Stimulated activated CD4-positive, alpha-beta T cell treated with anti-CD3 and anti-CD28 coated beads, Interleukin-1b, Interleukin-23, amount 100 ng/mL, for 1 hour (primary cell): ENCODE results near the gene COX7A2L.
A peak's percentile ranks its signal among the peaks of the same experiment; 100 is the strongest.
"Not testable (repeated sequence)": the region's sequence is repeated elsewhere in the genome, so short reads cannot be mapped to it uniquely, and the experiment has no call there.

Experiments used
- DNase-seq, 2 donors: peaks; one replicate each; pipeline ENCODE4 v3.0.0-alpha.2; 2020; ENCODE audit warnings: low read depth in 2 of 2

COX7A2L gene

DNA sequence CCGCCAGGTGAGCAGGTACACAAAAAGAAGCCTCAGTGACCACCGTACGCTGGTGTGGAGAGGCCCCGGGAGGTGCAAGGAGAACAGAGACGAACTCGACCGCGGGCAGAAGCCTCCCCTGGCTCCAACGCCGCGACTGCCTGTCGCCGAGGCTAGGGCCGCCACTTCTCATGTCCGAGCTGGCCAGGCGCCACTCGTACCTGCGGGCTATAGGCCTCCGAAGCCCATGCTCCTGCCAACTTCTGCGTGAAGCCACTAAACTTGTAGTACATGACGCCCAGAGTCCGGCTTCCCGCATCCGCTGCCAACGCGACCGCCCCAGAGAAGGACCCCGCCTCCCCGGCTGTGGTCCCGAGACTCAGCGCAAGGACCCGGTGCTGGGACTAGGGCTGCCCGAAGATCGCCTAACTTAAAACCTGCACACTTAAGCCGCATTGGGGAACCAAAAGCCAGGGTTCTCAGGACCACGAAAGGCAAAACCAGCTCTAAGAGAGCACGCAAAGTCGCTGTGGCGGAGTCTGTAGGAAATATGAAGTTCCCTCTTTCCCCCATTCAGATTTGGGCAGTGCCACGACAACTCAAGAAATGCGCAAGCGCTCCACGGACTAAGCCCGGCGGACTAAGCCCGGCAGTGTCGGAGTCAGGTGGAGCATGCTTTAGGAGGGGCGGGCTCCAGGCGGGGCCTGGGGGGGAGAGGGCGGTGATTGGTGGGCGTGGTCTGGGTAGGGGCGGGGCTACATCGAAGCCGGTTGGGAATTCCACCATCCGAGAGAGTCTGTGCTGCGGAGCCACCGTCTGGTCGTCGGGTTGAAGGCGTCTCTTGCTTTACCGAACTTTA, at the start of gene COX7A2L:
Gene COX7A2L (minus strand): TSS at position 328 of the 838 bp plus-strand sequence. CDS start 56 bp downstream, at position 272.
- DNase-seq = peak; percentile 93 to 95

DNA sequence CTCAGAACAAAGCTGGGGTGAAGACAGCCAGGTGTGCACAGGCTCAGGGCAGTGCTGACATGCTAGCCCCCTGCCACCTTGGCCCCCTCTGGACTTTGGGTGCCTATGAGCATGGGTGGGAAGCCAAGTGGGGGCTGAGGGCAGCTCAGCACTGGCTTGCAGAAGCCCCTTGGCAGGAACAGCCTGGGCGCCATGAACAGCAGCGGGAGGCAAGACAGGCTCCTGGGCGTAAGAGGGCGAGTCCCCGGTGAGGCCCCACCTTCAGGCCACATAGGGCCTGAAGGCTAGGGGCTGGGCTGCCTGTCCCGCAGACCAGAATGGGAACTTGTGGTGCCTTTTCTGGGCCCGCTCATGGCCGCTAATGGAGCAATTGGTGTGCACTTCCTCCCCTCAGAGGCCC, 47.0 kb upstream of the COX7A2L start:
- no peak for DNase-seq

DNA sequence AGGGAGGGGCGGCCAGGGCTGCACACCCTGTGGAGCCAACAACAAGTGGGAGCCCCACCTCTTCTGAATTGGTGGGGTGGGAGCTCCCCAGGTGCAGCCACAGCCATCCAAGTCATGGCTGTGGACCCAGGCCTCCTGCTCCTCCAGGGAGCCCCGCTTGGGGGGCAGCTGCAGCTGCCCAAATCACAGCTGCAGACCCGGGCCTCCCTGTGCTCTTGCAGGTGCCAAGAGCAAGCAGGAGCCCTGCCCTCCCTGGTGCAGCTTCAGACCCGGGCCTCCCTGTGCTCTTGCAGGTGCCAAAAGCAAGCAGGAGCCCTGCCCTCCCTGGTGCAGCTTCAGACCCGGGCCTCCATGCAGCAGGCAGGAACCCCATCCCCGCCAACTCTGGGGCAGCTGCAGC, 46.5 kb upstream of the COX7A2L start:
- DNase-seq = no peak

GRCh38 chr2:42404676-42405075, 43.7 kb upstream of the COX7A2L start:
- no peak for DNase-seq

- no peak for DNase-seq
Observed at GRCh38 chr2:42401773-42402172, 40.8 kb upstream of the COX7A2L start.

GRCh38 chr2:42398052-42398451, 37.0 kb upstream of the COX7A2L start:
- DNase-seq = not testable (repeated sequence)

DNA sequence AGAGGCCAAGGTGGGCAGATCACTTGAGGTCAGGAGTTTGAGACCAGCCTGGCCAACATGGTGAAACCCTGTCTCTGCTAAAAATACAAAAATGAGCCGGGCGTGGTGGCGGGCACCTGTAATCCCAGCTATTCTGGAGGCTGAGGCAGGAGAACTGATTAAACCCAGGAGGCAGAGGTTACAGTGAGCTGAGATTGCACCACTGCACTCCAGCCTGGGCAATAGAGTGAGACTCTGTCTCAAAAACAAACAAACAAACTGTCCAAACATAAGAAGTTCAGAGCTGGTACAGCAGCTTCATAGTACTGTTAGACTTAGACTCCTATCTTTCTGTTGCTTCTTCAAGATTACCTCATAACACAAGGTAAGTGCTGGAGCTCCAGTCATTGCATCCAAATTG, 32.3 kb upstream of the COX7A2L start:
- not testable (repeated sequence) for DNase-seq

GRCh38 chr2:42392191-42392590, 31.2 kb upstream of the COX7A2L start:
- DNase-seq = no peak

DNA sequence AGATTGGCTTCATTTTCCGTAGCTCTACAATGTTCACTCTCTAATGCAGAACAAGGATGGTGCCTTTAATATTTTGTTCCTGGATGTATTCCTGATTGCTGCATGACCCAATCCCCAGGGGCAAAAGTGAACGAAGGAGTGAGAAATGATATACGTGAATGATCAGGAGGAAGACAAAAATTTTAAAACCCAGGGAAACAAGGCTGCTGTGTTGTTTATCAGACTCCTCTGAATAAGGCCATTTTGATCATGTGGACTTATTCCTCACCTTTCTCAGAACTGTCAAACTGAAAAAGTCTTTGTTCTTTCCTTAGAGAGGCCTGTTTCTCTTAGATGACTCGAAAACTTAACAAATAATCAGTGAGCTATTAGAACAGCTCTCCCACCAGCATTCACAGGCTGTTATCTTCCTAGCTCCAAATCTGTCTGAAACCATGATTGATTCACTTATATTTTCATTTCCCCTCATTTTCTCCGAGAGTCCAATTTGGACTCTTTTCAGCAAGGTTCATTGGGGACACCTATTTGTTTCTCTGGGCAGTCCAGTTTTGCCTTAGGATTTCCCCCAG, 29.5 kb upstream of the COX7A2L start:
- no peak for DNase-seq

GRCh38 chr2:42386682-42387081, 25.7 kb upstream of the COX7A2L start:
- DNase-seq = no peak

DNA sequence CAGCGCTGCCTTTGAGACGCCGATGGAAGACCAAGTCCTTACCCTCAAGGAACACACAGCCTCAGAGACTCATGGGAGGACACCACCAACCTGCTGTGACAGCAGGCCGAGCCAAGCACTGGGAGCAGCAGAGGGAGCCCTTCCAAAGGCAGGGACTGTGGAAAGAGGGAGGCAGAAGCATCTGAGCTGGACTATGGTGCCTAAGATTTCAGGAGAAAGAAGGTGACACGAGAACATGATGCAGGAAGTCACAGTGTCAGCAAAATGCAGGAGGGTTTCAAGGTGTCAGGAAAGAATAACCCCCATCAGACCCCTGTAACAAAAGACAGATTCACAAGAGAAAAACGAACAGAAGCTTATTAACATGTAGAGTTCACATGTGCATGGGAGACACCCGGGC, 24.2 kb upstream of the COX7A2L start:
- DNase-seq = no peak

DNA sequence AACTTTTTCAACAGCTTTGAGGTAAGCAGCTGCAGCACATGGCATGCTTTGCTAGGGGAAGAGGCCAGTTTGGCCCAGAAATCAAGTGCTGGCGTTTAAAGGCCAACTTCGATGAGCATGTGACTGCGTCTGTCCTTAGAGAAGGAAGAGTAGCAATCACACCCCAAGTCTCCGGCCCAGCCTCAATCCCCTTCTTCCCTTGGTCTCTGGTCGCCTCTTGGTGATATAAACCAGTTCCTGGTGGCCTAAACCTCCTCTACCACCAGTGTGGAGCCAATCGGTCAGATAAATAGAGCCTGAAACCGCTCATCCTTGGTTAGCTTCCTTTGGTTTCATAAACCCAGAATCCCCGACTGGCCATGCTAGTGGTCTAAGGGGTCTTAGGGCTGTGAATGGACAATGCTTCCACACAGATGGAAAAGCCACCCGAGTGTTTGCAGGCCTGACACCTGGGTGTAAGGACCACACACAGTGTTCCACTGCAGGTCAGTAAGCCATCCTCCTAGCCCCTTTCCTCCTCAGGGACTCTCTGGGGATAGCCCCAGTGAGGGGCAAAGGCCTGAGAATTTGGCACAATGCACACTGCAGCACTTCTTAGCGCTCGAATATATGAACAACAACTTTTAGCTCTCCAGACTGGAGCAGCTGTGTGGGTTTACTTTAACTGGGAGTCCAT, 23.0 kb upstream of the COX7A2L start:
- DNase-seq = no peak

DNA sequence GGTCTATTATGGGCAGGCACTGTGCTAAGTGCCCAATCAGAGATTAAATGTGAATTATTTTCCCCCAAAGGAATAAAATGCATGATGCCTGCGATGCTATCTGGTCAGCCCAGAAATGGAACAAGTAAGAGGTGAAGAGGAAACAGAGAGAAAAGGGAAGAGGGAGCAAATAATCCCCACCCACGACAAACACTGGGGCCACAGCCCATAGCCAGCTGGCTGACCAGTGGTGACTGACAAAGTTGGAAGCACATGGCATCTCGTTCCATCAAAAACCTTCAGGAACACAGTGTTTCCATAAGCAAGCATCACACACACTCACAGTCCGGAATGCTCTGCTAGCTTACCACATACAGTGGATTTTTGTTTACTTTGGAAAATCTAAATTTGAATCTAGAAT, 21.1 kb upstream of the COX7A2L start:
- DNase-seq = no peak

GRCh38 chr2:42380026-42380425, 19.0 kb upstream of the COX7A2L start:
- not testable (repeated sequence) for DNase-seq

GRCh38 chr2:42378415-42378814, 17.4 kb upstream of the COX7A2L start:
- DNase-seq = no peak

DNA sequence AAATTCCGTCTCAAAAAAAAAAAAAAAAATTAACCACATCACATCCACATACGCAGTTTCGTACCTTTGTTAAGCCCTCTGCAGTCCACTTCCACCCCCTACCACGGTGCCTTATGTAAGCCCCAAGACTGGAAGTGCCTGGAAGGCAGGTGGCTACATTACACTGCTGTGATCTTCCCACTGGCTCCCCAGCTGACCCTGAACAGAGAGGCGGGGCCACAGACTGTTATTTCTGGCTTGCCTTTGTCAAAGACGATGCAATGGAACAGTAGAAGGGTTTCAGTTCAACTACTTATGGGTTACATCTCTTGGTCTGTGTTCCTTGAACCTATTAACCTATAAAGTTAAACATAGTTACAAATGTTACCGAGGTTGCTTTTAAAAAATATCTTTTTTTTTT, 15.7 kb upstream of the COX7A2L start:
- no peak for DNase-seq

DNA sequence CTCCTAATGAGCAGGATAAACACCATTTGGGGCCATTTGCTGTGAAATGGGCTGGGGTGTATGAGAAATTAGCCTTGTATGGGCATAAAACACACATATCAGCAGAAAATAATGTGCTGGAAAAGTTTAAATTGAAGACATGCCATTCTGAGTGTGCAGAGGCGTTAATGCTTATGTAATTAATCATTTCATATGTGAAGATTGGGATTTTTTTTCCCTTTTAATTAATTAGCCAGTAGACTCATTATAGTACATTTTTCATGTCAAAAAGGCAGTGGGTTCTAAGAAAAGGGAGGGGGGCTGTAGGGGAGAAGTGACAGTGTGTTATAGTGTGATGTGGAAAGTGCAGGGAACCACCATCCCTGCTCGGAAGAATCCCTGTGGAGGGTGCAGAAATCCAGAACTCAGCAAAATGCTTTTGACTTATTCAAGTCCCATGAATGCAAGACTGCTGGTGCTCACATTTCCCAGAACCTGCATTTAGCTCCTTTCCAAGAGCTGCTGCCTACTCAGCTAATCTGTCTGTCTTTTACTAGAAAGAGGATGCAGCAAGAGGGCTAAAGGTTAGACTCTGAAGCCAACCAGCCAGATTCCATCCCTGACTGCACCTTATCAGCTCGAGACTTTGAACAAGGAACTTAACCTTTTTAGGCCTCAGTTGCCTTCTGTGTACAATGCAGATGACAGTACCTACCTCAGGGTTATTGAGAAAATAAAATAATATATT, 11.6 kb upstream of the COX7A2L start:
- DNase-seq = no peak

DNA sequence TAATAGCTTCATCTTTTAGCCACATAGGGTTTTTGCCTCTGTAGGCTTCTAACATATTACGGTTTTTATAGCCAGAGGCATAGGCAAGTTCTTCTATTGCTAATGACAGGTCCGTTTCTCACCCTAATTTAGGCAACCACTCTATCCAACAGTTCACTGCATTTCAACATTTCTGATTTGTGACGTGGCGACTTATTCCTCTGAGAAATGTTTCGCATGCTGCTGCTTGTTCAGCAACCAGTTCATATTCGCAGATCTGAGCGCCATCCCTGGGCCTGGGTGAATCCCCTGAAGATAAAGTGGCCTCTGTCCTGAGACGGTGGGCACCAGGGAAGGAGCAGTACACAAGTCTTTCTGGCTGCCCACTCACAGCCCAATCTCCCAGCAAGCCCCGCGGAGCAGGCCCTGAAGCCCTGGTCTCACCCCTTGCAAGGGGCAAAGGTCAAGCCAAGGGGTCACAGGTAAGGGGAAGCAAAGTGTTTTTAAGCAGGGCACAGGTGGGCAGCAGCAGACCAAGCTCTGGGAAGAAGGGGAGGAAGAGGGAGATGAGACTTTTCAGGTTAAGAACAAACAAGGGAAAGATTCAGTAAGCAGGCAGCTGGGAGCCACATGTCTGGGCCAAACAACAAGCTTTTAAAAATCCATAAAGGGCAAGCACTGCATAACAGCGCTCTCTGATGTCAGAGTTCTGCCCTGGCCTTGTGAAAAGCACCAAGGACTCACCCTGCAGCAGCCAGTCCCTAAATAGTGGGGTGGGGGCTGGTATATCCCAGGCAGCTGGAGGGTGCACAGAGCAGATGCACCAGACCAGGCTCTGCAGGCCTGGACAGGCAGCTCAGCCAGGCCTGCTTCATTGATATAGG, 10.8 kb upstream of the COX7A2L start:
- DNase-seq = no peak

DNA sequence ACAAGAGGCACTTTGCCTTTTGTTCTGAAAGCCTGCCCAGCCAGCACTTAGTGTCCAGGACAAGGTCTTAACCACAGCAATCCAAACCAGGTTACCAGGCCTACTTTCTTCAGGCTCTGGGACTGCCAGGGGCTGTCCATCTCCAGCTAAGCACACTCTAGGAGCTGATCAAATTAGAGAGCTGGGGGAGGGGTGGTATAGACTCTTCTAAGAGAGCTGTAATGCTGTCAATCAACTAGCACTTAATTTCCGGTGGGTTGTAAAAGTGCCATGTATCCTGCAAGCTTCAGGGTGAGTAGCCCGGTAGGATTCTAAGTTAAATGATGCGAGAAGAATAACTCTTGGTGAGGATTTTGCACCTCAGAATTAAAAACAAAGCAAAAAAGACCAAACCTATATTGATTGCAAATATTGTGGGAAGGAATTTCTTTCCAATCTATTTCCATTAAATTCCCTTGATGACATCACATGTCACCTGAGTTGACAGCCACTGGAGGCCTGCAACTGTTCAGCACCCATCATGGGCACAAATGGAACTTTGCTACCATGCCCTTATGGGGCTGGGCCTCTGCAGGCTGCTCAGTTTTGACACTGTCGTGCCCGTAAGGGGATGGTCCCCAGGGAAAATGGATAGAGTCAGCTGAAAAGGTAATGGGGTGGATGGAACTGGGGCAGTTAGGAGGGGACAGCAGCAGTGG, 8.7 kb upstream of the COX7A2L start:
- DNase-seq = no peak

GRCh38 chr2:42368817-42369531, 8.0 kb upstream of the COX7A2L start:
- no peak for DNase-seq
